ENCODE results near the gene HAGHL. TPM values are rescaled to one million over a fixed set of nuclear protein-coding genes. Genes with fewer than 3 reads are reported as not detected.

HAGHL gene
- total RNA-seq, 1 experiment from 2014 or later: 74.8 TPM

DNA sequence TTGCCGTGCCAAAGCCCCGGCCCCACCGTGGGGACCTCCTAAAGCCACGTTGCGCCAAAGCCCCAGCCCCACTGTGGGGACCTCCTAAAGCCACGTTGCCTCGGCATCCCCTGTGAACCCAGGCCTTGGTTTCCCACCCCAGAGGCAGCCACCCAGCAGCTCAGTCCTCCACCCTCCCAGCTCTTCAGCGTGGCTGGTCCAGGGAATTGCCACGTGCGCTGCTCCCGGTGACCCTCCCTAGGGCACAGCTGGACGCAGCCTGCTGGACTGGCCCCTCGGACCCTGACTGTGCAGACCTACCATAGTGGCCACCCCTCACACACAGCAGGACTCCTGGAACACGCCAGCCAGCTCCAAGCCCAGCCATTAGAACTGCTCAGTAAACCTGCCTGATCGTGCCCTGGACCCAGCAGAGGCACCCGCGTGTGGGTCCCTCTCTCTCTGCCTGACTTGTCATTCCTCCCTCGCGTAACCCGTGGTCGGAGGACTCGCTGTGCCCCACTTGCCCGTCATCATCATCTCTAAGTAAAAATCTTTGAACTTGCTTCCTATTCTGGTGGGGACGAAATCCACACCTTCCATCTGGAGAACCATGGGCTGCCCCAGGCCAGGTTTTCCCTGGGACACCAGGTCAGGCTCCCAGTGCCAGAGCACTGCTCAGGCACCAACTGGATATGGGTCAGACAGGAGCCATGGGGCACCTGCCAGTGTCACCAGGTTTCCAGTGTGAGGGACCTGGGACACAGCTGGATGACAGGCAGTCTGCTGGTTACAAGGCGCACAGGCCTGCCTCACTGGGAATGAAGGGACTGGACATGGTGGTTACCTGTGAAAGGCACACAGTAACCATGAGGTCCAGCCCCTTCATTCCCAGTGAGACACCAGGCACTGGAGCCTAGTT, 8.3 kb downstream of the HAGHL start:
- ChIA-PET POLR2A (no interaction called here), CTCF (no interaction called here), RAD21 (ENCODE audit: low non-redundant PET in 1 of 2, low total read pairs in 2 of 2, uncharacterized antibody in 2 of 2, unreplicated experiment in 2 of 2) (no interaction called here)
- DNase-seq (ENCODE audit: low read depth, low spot score) (no peak), ATAC-seq (no peak)
- Histone ChIP-seq H3K4me1 (ENCODE audit: control insufficient read depth in 1 of 2, insufficient read depth in 2 of 2, low read length in 2 of 2) (peaks cover 5 to 9% of the 10 kb centered on the region in 2 experiments), H3K4me3 (replicated peaks in 1 of 2; ENCODE audit: low read depth in 1 of 2, low read length in 2 of 2) (no peak overlapping the region), H3K79me2 (ENCODE audit: insufficient read depth, low read length) (peaks cover 8% of the 10 kb centered on the region; the same call in 1 of the 2 replicates), H3K27ac (ENCODE audit: low read depth, low read length) (no peak overlapping the region; the same call in 1 of the 2 replicates), H3K9me2 (ENCODE audit: insufficient read depth) (no peaks in the 10 kb centered on the region), H3K27me3 (ENCODE audit: insufficient read depth, low read length) (no peaks in the 10 kb centered on the region), H3K4me2 (ENCODE audit: low read length) (no peak overlapping the region), H3K9me3 (ENCODE audit: control insufficient read depth in 1 of 2, insufficient read depth in 1 of 2, low read depth in 1 of 2, low read length in 2 of 2) (no peaks in the 10 kb centered on the region), H2AFZ (ENCODE audit: low read depth, low read length, poor library complexity, severe bottlenecking) (no peak overlapping the region), H3K9ac (ENCODE audit: low read length) (no peak overlapping the region), H4K20me1 (ENCODE audit: insufficient read depth) (no peaks in the 10 kb centered on the region), H3K36me3 (ENCODE audit: control insufficient read depth in 1 of 2, insufficient read depth in 2 of 2, low read length in 2 of 2) (peaks cover 6 to 18% of the 10 kb centered on the region in 2 experiments)
- intact Hi-C loops (cut with micrococcal nuclease): no loop called here
- BruUV-seq (replicated peaks): no TSS peak
- TF ChIP-seq, protein P1, sequence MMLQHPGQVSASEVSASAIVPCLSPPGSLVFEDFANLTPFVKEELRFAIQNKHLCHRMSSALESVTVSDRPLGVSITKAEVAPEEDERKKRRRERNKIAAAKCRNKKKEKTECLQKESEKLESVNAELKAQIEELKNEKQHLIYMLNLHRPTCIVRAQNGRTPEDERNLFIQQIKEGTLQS (IDR thresholded peaks at IDR 0.05): no peak
- TF ChIP-seq EZH2phosphoT487 (IDR thresholded peaks at IDR 0.05; ENCODE audit: borderline replicate concordance) (no peak), TCF7L2 (IDR thresholded peaks at IDR 0.05; ENCODE audit: borderline replicate concordance, extremely low read depth, insufficient read depth, insufficient read length) (no peak), ZNF274 (IDR thresholded peaks at IDR 0.05; ENCODE audit: low read depth, low read length) (no peak), CBX3 (IDR thresholded peaks at IDR 0.05; ENCODE audit: low read depth) (no peak), ZFX (IDR thresholded peaks at IDR 0.05) (no peak), ELF1 (IDR thresholded peaks at IDR 0.05; ENCODE audit: borderline replicate concordance, low read depth) (no peak), EGR1 (IDR thresholded peaks at IDR 0.05; ENCODE audit: low read depth) (no peak), RAD21 (IDR thresholded peaks at IDR 0.05; ENCODE audit: low read depth) (no peak), SIN3A (IDR thresholded peaks at IDR 0.05; ENCODE audit: low read depth) (no peak), FOSL1 (IDR thresholded peaks at IDR 0.05; ENCODE audit: low read depth) (no peak), EZH2 (IDR thresholded peaks at IDR 0.05) (no peak), POLR2AphosphoS5 (IDR thresholded peaks at IDR 0.05; ENCODE audit: low read depth, low read length) (no peak), JUND (IDR thresholded peaks at IDR 0.05) (no peak)
- TF ChIP-seq, protein P2, sequence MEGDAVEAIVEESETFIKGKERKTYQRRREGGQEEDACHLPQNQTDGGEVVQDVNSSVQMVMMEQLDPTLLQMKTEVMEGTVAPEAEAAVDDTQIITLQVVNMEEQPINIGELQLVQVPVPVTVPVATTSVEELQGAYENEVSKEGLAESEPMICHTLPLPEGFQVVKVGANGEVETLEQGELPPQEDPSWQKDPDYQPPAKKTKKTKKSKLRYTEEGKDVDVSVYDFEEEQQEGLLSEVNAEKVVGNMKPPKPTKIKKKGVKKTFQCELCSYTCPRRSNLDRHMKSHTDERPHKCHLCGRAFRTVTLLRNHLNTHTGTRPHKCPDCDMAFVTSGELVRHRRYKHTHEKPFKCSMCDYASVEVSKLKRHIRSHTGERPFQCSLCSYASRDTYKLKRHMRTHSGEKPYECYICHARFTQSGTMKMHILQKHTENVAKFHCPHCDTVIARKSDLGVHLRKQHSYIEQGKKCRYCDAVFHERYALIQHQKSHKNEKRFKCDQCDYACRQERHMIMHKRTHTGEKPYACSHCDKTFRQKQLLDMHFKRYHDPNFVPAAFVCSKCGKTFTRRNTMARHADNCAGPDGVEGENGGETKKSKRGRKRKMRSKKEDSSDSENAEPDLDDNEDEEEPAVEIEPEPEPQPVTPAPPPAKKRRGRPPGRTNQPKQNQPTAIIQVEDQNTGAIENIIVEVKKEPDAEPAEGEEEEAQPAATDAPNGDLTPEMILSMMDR (IDR thresholded peaks at IDR 0.05 in 2 of 3, conservative IDR thresholded peaks at IDR 0.05 in 1 of 3; ENCODE audit: borderline replicate concordance in 1 of 3, insufficient read depth in 1 of 3, low read depth in 2 of 3, low read length in 2 of 3): no peak
- TF ChIP-seq, protein P3, sequence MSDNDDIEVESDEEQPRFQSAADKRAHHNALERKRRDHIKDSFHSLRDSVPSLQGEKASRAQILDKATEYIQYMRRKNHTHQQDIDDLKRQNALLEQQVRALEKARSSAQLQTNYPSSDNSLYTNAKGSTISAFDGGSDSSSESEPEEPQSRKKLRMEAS (IDR thresholded peaks at IDR 0.05): no peak
